HG02623 (cell line): ENCODE results near the gene SEC61G.

Experiments used
- ATAC-seq: cut with Tn5 transposase; IDR thresholded peaks from one replicate; pipeline ENCODE4 v1.9.1; 2021; ENCODE audit warnings: moderate library complexity; ENCODE audit not compliant: unreplicated experiment

The SEC61G gene

DNA sequence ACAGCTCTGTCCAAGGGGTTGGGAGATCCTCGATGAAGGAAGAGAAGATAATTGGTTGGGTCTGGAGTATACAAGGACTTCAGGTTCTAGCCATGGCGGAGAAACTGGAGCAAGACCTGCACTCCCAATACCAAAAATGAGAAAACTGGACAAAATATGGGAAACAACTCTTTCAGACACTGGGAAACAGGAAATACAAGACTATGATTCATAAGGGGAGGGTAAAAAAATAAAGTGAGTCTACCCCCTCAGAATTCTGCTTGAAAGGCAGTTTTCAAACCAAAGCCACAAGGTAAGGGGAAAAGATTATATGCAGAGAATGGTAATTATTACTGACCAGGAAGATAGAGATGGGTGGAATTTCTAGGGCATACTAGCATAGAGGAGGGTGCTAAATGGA is 10.2 kb upstream of the SEC61G start:
- no peak for ATAC-seq

DNA sequence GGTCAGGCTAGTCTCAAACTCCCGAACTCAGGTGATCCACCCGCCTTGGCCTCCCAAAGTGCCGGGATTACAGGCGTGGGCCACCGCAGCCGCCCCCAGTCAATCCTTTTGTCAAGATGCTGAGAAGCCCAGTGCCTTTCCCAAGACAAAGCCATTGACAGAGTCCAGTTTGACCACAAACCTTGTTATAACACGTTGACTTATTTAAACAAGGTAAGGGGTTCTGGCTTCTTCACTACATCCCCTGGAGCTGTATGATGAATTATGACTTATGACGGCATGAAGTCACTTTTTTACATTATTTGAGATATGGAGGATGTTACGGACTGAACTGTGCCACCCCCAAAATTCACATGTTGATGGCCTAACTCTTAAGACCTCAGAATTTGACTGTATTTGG is 5.8 kb upstream of the SEC61G start:
- no peak for ATAC-seq

DNA sequence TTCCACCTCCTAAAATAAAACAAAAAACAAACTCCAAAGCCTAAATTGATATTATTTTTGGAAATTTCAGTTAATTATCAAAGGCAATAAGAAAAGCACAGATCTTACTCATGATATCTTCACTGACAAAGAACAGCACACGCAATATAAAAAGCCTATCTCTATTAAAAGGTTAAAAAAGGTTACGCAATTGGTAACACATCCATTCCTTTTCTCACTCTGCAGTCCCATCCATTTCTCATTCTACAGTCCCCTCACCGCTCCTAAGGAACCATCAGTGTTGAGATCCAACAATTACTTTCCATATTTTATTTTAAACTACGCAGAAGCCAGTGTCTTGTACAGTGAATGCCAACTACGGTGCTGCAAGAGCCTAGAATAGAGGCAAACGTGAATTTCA is 1.3 kb downstream of the SEC61G start:
- no peak for ATAC-seq

DNA sequence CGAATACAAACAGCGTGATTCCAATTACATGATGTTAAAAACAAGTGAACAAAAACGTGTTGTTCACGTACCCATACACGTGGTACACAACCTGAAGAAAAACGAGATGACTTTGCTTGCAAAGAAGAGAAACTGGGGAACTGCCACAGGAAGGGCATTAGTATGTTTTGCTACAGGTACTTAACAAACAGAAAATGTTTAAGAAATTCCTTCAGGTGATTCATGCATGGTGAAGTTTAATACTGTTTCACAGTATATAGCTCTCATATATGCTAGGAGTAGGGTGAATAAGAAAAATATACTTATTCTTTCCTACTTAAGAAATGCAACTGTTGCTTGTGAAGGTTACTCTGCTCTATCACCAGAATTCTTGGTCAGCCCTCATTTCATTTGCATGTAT is 9.8 kb downstream of the SEC61G start:
- ATAC-seq = no peak

DNA sequence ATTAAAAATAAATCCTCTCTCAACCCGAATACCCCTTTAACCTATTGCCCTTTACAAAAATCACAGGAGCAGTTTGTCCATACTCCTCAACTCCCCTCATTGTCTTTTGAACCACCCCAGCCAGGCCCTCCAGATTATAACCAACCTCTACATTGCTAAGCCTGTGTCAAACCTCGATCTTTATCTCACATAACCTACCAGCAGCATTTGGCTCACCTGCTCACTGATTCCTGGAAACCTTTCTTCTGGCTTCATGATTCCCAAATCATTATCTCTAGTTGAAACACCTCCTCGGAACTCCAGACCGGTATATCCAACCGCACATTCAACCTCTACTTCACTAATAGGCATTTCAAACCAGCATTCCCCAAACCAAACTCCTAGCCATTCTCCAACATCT is 11.8 kb downstream of the SEC61G start:
- ATAC-seq = no peak

DNA sequence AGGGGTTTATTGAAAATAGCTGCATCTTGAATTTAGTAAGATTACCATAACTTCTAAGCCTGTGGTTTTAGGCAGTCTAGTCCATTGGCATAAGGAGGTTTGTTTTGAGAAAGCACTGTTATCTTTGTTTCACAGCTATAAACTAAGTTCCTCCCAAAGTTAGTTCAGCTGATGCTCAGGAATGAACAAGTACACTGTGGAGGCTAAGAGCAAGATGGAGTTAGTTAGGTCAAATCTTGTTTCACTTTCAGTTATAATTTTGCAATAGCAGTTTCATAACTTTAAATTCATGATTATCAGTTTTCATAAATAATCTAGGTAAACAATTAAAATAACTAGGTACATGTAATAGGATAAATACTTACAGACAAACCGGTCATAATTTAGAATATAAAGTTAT is 15.4 kb downstream of the SEC61G start:
- ATAC-seq = no peak

DNA sequence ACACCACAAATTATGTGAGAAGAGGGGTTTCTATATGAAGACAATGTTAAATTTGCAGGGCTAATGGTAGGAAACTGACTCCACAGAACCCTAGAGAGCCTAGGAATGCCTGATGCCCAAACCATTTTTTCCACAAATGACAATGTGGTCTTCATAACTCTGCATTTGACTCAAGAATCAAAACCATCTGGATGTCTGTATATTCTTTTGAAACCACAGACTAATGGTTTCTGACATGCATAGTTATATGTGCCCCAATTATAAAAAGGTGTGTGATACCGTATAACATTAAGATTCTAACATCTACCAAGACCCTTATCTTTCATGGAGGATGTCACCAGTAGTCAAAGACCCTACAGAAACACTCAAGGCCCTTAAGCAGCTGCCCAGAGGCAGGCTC is 20.3 kb downstream of the SEC61G start:
- no peak for ATAC-seq

DNA sequence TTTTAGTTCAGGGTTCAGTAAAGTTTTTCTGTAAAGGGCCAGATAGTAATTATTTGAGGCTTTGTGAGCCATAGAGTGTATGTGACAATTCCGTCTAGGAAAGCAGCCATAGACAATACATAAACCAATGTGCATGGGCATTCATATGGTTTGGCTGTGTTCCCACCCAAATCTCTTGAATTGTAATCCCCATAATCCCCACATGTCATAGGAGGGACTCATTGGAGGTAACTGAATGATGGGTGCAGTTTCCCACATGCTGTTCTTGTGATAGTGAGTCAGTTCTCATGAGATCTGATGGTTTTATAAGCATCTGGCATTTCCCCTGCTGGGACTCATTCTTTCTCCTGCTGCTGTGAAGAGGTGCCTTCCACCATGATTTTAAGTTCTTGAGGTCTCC is 29.9 kb downstream of the SEC61G start:
- no peak for ATAC-seq

DNA sequence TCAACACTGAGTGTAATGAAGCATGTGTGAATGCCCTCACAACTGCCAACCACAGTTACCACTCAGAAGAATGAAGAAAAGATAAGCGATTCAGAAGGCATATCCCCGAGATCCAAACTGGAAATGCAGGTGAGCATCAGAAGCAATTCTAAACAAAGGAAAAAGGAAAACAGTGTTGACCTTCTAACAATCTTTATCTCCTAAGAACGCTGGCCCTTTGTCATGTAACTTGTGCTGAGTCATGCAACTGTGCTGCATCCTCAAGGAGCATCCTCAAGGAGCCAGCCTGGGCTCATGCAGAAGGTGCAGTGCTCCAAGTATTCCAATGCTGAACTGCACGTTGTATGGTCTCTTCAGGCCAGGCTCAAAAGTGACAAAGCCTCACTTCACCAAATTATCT is 30.6 kb downstream of the SEC61G start:
- ATAC-seq = no peak

DNA sequence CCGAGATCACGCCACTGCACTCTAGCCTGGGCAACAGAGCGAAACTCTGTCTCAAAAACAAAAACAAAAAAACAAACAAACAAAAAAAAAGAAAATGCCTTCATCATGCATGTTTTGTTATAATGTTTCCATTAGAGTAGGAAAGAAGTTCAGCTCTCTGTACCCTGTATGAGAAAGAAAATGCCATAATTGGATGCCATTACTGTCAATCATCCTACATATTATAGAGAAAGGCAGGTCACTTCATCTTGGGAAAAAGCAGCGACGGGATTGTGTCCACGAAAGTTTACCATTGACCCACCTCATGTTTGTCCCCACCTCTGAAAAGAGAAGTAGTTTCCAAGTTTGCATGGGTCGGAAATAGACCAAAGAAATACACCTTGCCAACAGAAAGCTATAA is 33.8 kb downstream of the SEC61G start:
- no peak for ATAC-seq

DNA sequence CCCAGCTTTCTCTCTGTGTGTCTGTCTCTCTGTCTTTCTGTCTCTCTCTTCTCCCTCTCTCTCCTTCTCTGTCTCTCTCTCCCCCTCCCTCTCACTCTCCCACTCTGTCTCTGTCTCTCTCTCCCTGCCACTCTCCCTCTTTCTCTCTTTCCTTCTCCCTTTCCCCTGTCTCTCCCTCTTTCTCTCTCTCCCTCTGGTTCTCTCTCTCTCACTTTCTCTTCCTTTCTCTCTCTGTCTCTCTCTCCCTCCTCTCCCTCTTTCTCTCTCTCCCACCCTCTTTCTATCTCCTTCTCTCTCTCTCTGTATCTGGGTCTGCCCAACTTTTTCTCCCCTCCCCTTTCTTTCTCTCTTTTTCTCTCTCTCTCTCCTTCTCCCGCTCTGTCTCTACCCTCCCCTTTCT is 36.5 kb downstream of the SEC61G start:
- no peak for ATAC-seq

DNA sequence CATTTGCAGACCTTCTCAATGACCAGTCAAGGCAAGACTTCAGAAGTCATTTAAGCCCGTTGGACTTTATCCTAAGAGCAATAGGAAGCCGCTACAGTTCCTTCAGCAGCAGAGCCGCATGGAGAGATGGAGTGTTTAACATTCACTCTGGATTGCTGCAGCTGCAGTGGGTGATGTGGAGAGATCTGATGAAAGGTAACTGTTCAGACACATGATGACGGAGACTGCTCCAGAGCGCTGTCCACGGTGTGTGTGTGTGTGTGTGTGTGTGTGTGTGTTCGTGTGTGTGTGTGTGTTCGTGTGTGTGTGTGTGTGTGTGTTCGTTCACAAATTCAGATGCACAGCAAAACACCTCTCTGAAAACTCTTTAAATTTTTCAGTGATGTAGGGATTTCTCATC is 37.0 kb downstream of the SEC61G start:
- no peak for ATAC-seq

DNA sequence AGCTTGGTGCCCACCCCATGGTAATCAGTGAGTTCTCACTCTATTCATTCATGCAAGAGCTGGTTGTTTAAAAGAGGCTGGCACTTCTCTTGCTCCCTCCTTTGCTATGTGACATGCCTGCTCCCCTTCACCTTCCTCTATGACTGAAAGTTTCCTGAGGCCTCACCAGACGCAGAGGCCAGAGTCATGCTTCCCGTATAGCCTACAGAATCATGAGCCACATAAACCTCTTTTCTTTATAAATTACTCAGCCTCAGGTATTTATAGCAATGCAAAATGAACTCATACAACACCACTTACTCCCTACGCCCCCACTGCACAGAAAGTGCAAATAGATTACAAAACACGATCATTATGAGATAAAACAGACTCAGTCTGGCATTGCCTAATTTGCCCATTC is 39.0 kb downstream of the SEC61G start:
- no peak for ATAC-seq

DNA sequence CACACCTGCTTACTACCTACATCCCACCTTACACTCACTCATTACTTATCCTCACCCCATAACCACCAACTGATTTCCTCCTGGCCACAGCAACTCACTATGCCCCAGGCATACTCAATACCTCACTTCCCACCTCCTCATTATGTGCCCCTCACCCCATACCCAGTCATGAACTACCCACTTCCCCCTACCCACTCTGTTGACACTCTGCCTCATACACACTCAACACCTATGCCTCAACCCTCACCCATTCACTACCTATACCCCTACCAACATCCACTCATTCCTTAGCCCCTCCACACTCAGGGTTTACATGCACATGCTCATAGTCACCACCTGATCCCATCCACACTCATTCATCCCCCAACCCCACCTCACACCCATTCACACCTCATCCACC is 39.6 kb downstream of the SEC61G start:
- no peak for ATAC-seq

DNA sequence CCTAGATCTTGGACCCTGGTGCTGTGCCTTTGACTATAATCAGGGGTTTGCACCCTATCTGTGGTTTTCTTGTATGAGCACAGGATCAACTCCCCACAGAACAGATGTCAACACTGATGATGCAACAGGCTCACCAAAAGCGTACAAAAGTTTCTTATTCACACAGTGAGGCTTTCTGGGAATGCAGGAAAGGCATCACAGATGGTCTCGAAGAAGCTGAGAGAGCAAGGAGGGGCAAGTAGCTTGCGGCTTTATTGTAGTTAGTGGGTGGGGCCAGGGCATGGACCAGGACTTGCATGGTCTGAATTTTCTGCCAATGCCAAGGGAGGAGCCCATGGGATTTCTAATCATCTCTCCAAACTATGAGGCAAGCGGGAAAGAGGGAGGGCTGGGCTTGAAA is 46.2 kb downstream of the SEC61G start:
- ATAC-seq = no peak

DNA sequence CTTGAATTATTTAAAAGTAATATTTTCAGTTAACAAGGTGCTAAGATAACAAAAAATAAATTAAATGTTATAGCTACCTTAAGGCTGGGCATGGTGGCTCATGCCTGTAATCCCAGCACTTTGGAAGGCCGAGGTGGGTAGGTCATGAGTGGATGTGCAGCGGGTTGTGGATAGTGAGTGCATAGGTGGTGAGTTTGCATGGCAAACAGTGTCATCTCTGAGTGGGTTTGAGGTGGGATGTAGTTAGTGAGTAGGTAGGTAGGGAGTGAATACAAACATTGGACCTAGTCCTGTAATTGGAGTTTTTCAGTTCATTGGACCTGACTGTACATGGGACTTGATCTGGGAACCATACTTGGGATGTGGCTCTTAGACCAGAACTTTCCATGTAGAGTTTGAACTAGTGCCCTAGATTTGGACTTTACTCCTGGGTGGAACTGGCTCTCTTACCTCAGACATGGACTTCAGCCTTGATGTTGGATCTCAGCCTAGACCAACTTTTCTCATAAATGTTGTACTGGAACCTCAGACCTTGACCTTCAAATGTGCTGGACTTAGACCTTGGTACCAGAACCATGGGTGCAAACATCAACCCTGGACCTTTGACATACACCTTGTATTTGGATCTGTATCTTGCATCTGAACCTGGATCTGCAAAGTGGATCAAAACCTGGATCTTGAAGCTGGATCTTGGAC is 47.0 kb downstream of the SEC61G start:
- no peak for ATAC-seq

DNA sequence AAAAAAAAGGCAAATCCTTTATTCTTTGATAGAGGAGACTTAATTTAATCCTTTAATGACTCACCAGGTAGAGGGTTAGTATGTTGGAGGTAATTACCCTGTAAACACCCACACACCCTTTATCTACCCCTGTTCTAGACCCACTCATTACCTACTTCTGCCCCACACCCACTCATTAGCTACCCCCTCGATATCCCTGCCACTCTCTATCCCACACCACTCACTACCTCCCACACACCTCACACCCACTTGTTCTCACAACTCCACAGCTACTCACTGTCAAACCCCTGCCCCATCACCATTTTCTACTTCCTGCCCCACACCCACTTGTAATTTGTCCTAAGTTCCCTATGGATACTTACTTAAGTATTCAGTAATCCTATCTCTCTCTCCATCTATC is 49.7 kb downstream of the SEC61G start:
- no peak for ATAC-seq

DNA sequence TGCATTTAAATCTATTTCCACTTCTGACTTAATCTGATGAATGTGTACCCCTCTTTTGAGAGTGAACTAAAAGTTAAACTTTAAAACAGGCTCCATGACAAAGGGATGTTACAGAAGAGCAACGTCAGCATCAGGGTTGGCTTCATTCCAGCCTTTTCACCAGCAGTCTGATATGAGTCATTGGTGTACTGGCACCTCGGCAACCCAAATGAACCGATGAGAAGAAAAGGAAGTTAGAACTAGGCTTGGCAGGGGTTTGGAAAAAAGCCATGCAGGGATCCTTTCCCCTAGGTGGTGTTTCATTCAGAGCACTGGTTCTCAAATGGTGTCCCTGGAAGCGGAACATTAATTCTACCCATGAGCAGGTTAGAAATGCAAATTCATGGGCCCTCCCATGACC is 53.6 kb downstream of the SEC61G start:
- no peak for ATAC-seq

DNA sequence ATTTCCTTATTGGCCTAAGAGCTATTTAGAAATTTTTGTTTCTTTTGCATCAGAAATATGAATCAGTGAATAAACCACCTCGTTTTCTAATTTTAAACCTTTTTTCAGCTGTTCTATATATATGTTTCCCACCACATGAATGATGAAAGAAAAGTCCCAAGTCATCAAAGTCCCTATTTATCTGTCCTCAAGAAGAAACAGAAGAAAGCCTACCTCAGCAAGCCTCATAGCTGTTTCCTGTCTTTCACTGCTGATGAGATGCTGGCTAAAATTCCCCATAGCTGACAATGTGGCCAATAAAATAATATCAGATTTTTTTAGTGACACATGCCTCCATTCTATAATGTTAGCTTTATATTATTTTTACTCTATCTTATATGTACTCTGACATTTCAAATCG is 54.2 kb downstream of the SEC61G start:
- ATAC-seq = no peak
